GM12878 (cell line): Measurements from ENCODE around the gene PDIA5. TPM values are rescaled to one million over a fixed set of nuclear protein-coding genes. Genes with fewer than 3 reads are reported as not detected.

Experiments used
- ATAC-seq: fragments of 200-7000 bp; cut with Tn5 transposase; 3 replicates; pipeline ENCODE4 v1.9.1; 2020; ENCODE audit warnings: mild to moderate bottlenecking, moderate library complexity
- BruUV-seq: library from RNA; stranded (reverse); fragments of 400-500 nt; replicated peaks from 2 replicates; lab custom pipeline; 2021; lab: Mats Ljungman, UMichigan
- CTCF ChIA-PET: fragments of 300-600 bp; sonication (Branson Sonifier 250); formaldehyde crosslinking; extraction: SDS; loops from one replicate; lab custom pipeline; 2021; ENCODE audit warnings: inconsistent platforms; lab: Yijun Ruan, JAX
- POLR2A ChIA-PET: fragments of 350-600 bp; formaldehyde crosslinking; extraction: SDS; loops from one replicate; lab custom pipeline; 2021; ENCODE audit warnings: inconsistent platforms; lab: Charles Lee
- RAD21 ChIA-PET: fragments of 300-600 bp; sonication (Branson Sonifier 250); formaldehyde crosslinking; loops from one replicate; lab custom pipeline; 2023; ENCODE audit warnings: antibody characterized with exemption; ENCODE audit not compliant: unreplicated experiment; lab: Charles Lee
- SMC1A ChIA-PET: fragments of 300-600 bp; sonication (Branson Sonifier 250); formaldehyde crosslinking; loops from one replicate; lab custom pipeline; 2023; ENCODE audit not compliant: unreplicated experiment, uncharacterized antibody; lab: Charles Lee
- DNase-seq: peaks from one replicate; pipeline ENCODE4 v3.0.0-alpha.2; 2011; ENCODE audit warnings: low read depth, low spot score
- FAIRE-seq: peaks from 3 replicates; lab custom pipeline; 2011; peaks lifted over from hg19 to GRCh38; lab: Jason Lieb, UNC
- H2AFZ ChIP-seq: 2 replicates; pipeline ENCODE4 v1.6.0; 2011; ENCODE audit warnings: low read depth, low read length, control low read depth; ENCODE audit not compliant: control insufficient read depth
- H3K27ac ChIP-seq: 2 replicates; pipeline ENCODE4 v1.5.1; 2011; ENCODE audit warnings: control low read depth; ENCODE audit not compliant: control insufficient read depth, insufficient read depth
- H3K27me3 ChIP-seq, 2 experiments: replicated peaks in 1 of 2; 2 replicates each; pipeline versions ENCODE4 v1.6.0 to v1.6.1; 2011; ENCODE audit warnings: low read length in 1 of 2; ENCODE audit not compliant: control insufficient read depth in 2 of 2, insufficient read depth in 2 of 2
- H3K36me3 ChIP-seq, 2 experiments: 2 replicates each; pipeline ENCODE4 v1.5.1; 2011; ENCODE audit warnings: low read length in 1 of 2; ENCODE audit not compliant: control insufficient read depth in 2 of 2, insufficient read depth in 2 of 2
- H3K4me1 ChIP-seq: 2 replicates; pipeline ENCODE4 v1.6.1; 2011; ENCODE audit warnings: mild to moderate bottlenecking, low read length, moderate library complexity, mixed read lengths; ENCODE audit not compliant: control insufficient read depth, insufficient read depth
- H3K4me2 ChIP-seq: 2 replicates; pipeline ENCODE4 v1.6.0; 2011; ENCODE audit warnings: control low read depth; ENCODE audit not compliant: control insufficient read depth, insufficient read depth
- H3K4me3 ChIP-seq: fragments of 200-600 bp; sonication (generic); 2 replicates; pipeline ENCODE4 v1.5.1; 2016
- H3K79me2 ChIP-seq: 2 replicates; pipeline ENCODE4 v1.6.0; 2011; ENCODE audit warnings: low read length; ENCODE audit not compliant: control insufficient read depth, insufficient read depth
- H3K9ac ChIP-seq: 2 replicates; pipeline ENCODE4 v1.8.0; 2011; ENCODE audit warnings: low read length, control low read depth, mixed read lengths; ENCODE audit not compliant: control insufficient read depth, insufficient read depth
- H3K9me3 ChIP-seq: replicated peaks from 3 replicates; pipeline ENCODE4 v1.5.1; 2011; ENCODE audit warnings: mild to moderate bottlenecking, low read length; ENCODE audit not compliant: control insufficient read depth, insufficient read depth
- H4K20me1 ChIP-seq: 2 replicates; pipeline ENCODE4 v1.6.0; 2011; ENCODE audit not compliant: control insufficient read depth, insufficient read depth
- BACH1 ChIP-seq: fragments of 450-650 bp; IDR thresholded peaks from 2 replicates; pipeline ENCODE4 v1.6.1; 2017; ENCODE audit warnings: mild to moderate bottlenecking, borderline replicate concordance
- BMI1 ChIP-seq: fragments of 450-650 bp; IDR thresholded peaks from 2 replicates; pipeline ENCODE4 v1.6.1; 2016; ENCODE audit warnings: mild to moderate bottlenecking, moderate library complexity, borderline replicate concordance
- CEBPZ ChIP-seq: fragments of 150-350 bp; IDR thresholded peaks from 2 replicates; pipeline ENCODE4 v1.6.1; 2016; ENCODE audit warnings: low read depth, low read length
- EED ChIP-seq: sonication (generic); IDR thresholded peaks from 2 replicates; pipeline ENCODE4 v1.6.1; 2016; ENCODE audit warnings: antibody characterized with exemption, low read depth
- IRF4 ChIP-seq: IDR thresholded peaks from 2 replicates; pipeline ENCODE4 v1.6.1; 2011; ENCODE audit warnings: low read depth, low read length
- JUNB ChIP-seq: IDR thresholded peaks from 2 replicates; pipeline ENCODE4 v1.6.1; 2016; ENCODE audit warnings: antibody characterized with exemption, mild to moderate bottlenecking
- KAT2A ChIP-seq: conservative IDR thresholded peaks from 2 replicates; pipeline ENCODE4 v1.6.1; 2011; ENCODE audit warnings: low read depth, low read length; ENCODE audit not compliant: control insufficient read depth
- NFYB ChIP-seq: IDR thresholded peaks from 2 replicates; pipeline ENCODE4 v1.6.1; 2011; ENCODE audit warnings: low read depth, mild to moderate bottlenecking, low read length, improper control_type of control experiment, moderate library complexity; ENCODE audit not compliant: insufficient read depth
- NKRF ChIP-seq: fragments of 450-650 bp; conservative IDR thresholded peaks from 2 replicates; pipeline ENCODE4 v1.6.1; 2017; ENCODE audit warnings: mild to moderate bottlenecking, moderate library complexity
- NR2C2 ChIP-seq: IDR thresholded peaks from 2 replicates; pipeline ENCODE4 v1.6.1; 2011; ENCODE audit warnings: borderline replicate concordance, low read depth; ENCODE audit not compliant: control insufficient read depth, insufficient read length
- NRF1 ChIP-seq: conservative IDR thresholded peaks from 2 replicates; pipeline ENCODE4 v1.6.1; 2011; ENCODE audit warnings: mild to moderate bottlenecking, low read depth, low read length, improper control_type of control experiment
- PML ChIP-seq: IDR thresholded peaks from 2 replicates; pipeline ENCODE4 v1.6.1; 2012; ENCODE audit warnings: low read length, inconsistent platforms
- SMARCA5 ChIP-seq: fragments of 450-650 bp; IDR thresholded peaks from 2 replicates; pipeline ENCODE4 v1.6.1; 2017; ENCODE audit warnings: mild to moderate bottlenecking
- SMC3 ChIP-seq: IDR thresholded peaks from 2 replicates; pipeline ENCODE4 v1.6.1; 2011; ENCODE audit warnings: low read length, improper control_type of control experiment, borderline replicate concordance
- WGBS: methylation state at CpG from one replicate; pipeline ENCODE4 v1.1.6; 2016; ENCODE audit warnings: low lambda C conversion rate; ENCODE audit not compliant: insufficient replicate concordance, insufficient coverage; ENCODE audit errors: missing lambda C conversion rate; 5-methylcytosine and 5-hydroxymethylcytosine counted together
- in situ Hi-C: fragments of 300-500 bp; cut with MboI; formaldehyde crosslinking; loops from 9 replicates; pipeline ENCODE4 v1.14.3; 2018; ENCODE audit warnings: mixed read lengths
- intact Hi-C: fragments of 100-400 bp; cut with micrococcal nuclease; formaldehyde crosslinking; loops from one replicate; pipeline ENCODE4 v1.14.2; 2022; ENCODE audit not compliant: unreplicated experiment
- polyA plus RNA-seq, 11 experiments: library from polyadenylated mRNA; depleted of rRNA in 4 of 11; unstranded in 6 of 11; stranded (reverse) in 5 of 11; fragments of >200 nt; fragmentation: Nextera tagmentation in 4 of 11; fragmentation: Illumina TruSeq in 1 of 11; extraction: Ambion mirVana in 4 of 11; extraction: Trizol in 1 of 11; gene quantifications; 1 replicate in 1 of 11; 2 replicates in 10 of 11; pipeline versions ENCODE4 v1.2.1 to v1.2.3, GENCODE V29; 2011 to 2016; ENCODE audit warnings: inconsistent platforms in 2 of 11, missing spikeins in 2 of 11, low read depth in 1 of 11
- total RNA-seq, 4 experiments: library from RNA; depleted of rRNA in 3 of 4; stranded (reverse); fragments of >200 nt in 3 of 4; fragmentation: Illumina TruSeq in 1 of 4; extraction: Trizol in 1 of 4; gene quantifications; 2 replicates each; pipeline versions ENCODE4 v1.2.1 to v1.2.3, GENCODE V29; 2013 to 2021

Gene PDIA5
- total and polyA plus RNA-seq, 10 of the 15 experiments (the other 5 are each of a cell fraction or from before 2014, with no cell fraction given): 4.1 to 24.8 (median 19.2) TPM

GRCh38 chr3:123110282-123110975, 43.6 kb downstream of the PDIA5 start (continued):
- TF ChIP-seq EED: no peak
- TF ChIP-seq SMC3: no peak
- no peak for TF ChIP-seq NRF1
- TF ChIP-seq BACH1: no peak
- no peak for TF ChIP-seq NKRF
- no peak for TF ChIP-seq NR2C2

GRCh38 chr3:123110976-123111615, 44.3 kb downstream of the PDIA5 start:
- no peak for DNase-seq
- Histone ChIP-seq H3K9ac (no peak overlapping the region), H3K4me1 (peaks cover 7% of the 10 kb centered on the region), H3K4me3 (no peak overlapping the region), H3K79me2 (no peaks in the 10 kb centered on the region), H3K36me3 (peaks cover 6 to 14% of the 10 kb centered on the region in 2 experiments), H3K9me3 (no peaks in the 10 kb centered on the region), H4K20me1 (no peaks in the 10 kb centered on the region), H3K27ac (no peak overlapping the region), H3K27me3 (no peaks in the 10 kb centered on the region), H3K4me2 (no peak overlapping the region), H2AFZ (no peak overlapping the region)
- RAD21 ChIA-PET: no interaction called here
- BruUV-seq: no TSS peak
- POLR2A ChIA-PET: no interaction called here
- FAIRE-seq: no peak
- SMC1A ChIA-PET: interaction anchor here (0.8 to 1.6 kb wide), 2 partner anchors 12 to 30 kb away, joined by 3 to 4 read pairs; no protein-coding TSS in a partner anchor
- intact Hi-C loops (no loop called here), in situ Hi-C loops (no loop called here)
- TF ChIP-seq CEBPZ (no peak), JUNB (no peak), SMARCA5 (no peak), BMI1 (no peak), KAT2A (no peak), IRF4 (no peak), PML (no peak), NFYB (no peak)
- CTCF ChIA-PET: interaction anchor here (1.1 kb wide), 1 partner anchor 9 kb away, joined by 3 read pairs; no protein-coding TSS in a partner anchor
- WGBS: 70% methylated on average over 10 of the region's 11 CpGs
- no peak for ATAC-seq
